Measurements from ENCODE around the gene ARSG. TPM values are rescaled to one million over a fixed set of nuclear protein-coding genes. Genes with fewer than 3 reads are reported as not detected.

ARSG gene
- total RNA-seq, 4 donors from 2014 or later = 1.4 to 8.2 (median 2.6) TPM

- DNase-seq (ENCODE audit: low spot score) = no peak
- ATAC-seq (ENCODE audit: low FRiP score) = no peak
- TF ChIP-seq, protein P1, sequence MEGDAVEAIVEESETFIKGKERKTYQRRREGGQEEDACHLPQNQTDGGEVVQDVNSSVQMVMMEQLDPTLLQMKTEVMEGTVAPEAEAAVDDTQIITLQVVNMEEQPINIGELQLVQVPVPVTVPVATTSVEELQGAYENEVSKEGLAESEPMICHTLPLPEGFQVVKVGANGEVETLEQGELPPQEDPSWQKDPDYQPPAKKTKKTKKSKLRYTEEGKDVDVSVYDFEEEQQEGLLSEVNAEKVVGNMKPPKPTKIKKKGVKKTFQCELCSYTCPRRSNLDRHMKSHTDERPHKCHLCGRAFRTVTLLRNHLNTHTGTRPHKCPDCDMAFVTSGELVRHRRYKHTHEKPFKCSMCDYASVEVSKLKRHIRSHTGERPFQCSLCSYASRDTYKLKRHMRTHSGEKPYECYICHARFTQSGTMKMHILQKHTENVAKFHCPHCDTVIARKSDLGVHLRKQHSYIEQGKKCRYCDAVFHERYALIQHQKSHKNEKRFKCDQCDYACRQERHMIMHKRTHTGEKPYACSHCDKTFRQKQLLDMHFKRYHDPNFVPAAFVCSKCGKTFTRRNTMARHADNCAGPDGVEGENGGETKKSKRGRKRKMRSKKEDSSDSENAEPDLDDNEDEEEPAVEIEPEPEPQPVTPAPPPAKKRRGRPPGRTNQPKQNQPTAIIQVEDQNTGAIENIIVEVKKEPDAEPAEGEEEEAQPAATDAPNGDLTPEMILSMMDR (IDR thresholded peaks at IDR 0.05) = no peak
Observed at GRCh38 chr17:68295086-68295485, 3.8 kb downstream of the ARSG start.

DNA sequence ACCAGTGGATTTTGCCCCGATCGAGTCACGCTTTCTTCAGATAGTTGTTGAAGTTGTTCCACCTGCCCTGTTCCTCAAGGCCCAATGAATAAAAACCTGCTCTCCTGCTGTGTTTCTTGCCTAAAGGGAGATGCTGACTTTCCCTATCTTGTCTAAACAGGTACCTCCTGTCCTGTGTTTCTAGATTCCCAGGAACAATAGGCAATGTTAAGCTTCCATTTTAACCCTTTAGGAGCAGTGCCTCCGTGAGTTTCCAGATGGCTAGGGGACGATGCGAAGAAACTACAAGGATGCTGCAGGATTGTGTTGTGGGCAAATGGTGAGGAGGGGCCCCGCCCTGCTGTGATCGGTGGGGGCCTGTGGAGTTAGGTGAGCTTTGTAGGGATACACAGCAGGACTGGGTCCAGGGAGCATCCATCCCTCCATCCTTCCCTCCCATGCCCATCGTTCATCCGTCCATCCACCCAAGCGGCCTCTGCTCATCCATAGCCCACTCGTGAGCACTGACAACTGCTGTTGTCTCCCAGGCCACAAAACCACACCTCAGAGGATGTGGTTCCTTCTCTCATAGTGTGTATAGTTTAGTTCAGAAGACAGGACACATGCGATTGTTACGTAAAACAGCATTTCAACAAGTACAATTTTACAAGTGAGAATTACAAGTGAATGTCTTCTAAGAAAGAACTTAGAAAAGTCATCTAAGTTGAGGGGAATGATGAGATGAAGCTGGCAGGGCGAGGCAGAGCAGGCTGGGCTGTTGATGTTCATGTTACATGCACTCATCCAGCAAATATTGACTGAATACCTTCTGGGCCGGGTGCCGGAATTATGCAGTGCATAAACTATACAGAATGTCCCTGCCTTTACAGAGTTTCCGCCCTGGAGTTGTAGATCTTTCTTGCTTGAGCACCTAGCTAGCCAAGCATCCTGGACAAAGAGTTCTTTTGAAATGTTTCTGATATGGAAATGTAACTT is 5.2 kb downstream of the ARSG start:
- TF ChIP-seq, protein P1 (IDR thresholded peaks at IDR 0.05) = no peak
- DNase-seq (ENCODE audit: low spot score) = no peak
- no peak for ATAC-seq (ENCODE audit: low FRiP score)

DNA sequence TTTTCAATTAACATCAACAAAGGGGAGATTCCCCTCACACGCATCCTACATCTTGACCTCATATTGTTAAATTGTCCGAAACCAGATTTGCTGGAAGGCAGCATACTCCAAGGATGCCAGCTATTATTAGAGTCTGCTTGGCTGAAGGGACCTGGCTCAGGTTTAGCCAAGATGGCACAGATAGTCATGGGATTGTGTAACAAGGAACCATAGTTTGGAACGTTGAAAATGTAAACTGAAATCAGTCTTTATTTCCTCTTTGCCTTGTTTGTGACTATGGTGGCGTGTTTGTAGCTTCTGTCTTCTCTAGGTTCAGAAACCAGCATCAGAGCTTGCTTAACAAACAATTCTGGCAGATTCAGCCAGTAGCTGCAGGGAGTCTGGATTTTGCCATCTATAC is 5.9 kb downstream of the ARSG start:
- TF ChIP-seq, protein P1 (IDR thresholded peaks at IDR 0.05) = no peak
- no peak for ATAC-seq (ENCODE audit: low FRiP score)
- DNase-seq (ENCODE audit: low spot score) = no peak

- DNase-seq (ENCODE audit: low spot score) (no peak), ATAC-seq (ENCODE audit: low FRiP score) (no peak)
- TF ChIP-seq, protein P1 (IDR thresholded peaks at IDR 0.05) = no peak
Observed at GRCh38 chr17:68298601-68299000, 7.3 kb downstream of the ARSG start.

GRCh38 chr17:68299817-68300216 is 8.5 kb downstream of the ARSG start:
- ATAC-seq (ENCODE audit: low FRiP score) (no peak), DNase-seq (ENCODE audit: low spot score) (no peak)
- TF ChIP-seq, protein P1 (IDR thresholded peaks at IDR 0.05) = no peak

DNA sequence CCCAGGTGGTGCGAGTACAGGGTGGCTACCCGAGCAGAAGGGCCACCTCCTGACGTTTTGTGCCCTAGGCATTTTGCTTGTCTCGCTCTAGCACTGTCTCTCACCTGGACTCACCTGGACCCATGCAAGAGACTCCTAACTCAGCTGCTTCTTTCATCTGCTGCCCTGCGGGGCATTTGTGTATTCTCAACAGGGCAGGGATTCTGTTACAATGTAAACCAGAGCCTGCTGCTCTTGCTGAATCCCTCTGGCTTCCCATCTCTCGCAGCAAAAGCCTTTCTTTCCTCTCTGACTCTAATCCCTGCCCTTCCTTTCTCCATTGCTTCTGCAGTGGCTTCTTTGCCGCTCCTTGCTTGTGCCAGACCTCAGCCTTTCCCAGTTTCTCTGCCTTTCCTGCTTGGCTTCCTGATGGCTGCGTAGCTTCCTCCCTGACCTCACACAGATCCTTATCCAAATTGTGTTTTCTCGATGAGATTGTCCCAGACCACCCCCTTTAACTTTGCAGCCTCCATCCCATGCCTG is 10.2 kb downstream of the ARSG start:
- no peak for ATAC-seq (ENCODE audit: low FRiP score)
- DNase-seq (ENCODE audit: low spot score) = no peak
- TF ChIP-seq, protein P1 (IDR thresholded peaks at IDR 0.05) = no peak

Measured in omental fat pad (tissue), 4 donors.